Panc1 (cell line): ENCODE results near the gene MYO1B. TPM values are rescaled to one million over a fixed set of nuclear protein-coding genes. Genes with fewer than 3 reads are reported as not detected.

Source experiments
- ATAC-seq: fragments of 200-7000 bp; cut with Tn5 transposase; 2 replicates; pipeline ENCODE4 v1.9.1; 2020; ENCODE audit warnings: mild to moderate bottlenecking, moderate library complexity
- BruUV-seq: library from RNA; stranded (reverse); fragments of 400-500 nt; replicated peaks from 2 replicates; lab custom pipeline; 2021; lab: Mats Ljungman, UMichigan
- CTCF ChIA-PET: fragments of 300-600 bp; sonication (Branson Sonifier 250); formaldehyde crosslinking; loops from one replicate; lab custom pipeline; 2022; ENCODE audit warnings: antibody characterized with exemption; lab: Charles Lee
- POLR2A ChIA-PET: fragments of 300-600 bp; sonication (Branson Sonifier 250); formaldehyde crosslinking; loops from one replicate; lab custom pipeline; 2022; ENCODE audit warnings: antibody characterized with exemption; lab: Charles Lee
- DNase-seq: peaks from one replicate; pipeline ENCODE4 v3.0.0-alpha.2; 2010; ENCODE audit warnings: low read depth, low spot score
- H3K27ac ChIP-seq: 2 replicates; pipeline ENCODE4 v1.5.1; 2011; ENCODE audit warnings: mild to moderate bottlenecking, low read length, inconsistent platforms
- H3K27me3 ChIP-seq: fragments of 200-500 bp; sonication (Bioruptor generic); 2 replicates; pipeline ENCODE4 v1.6.0; 2014; ENCODE audit warnings: low read length, inconsistent platforms; ENCODE audit not compliant: control insufficient read depth, insufficient read depth
- H3K36me3 ChIP-seq: fragments of 200-500 bp; sonication (Bioruptor generic); 2 replicates; pipeline ENCODE4 v1.5.1; 2014; ENCODE audit warnings: inconsistent platforms, mild to moderate bottlenecking, low read length, moderate library complexity; ENCODE audit not compliant: control insufficient read depth, insufficient read depth
- H3K4me1 ChIP-seq: 2 replicates; pipeline ENCODE4 v1.5.1; 2011; ENCODE audit warnings: inconsistent platforms, mild to moderate bottlenecking, low read length, moderate library complexity; ENCODE audit not compliant: control insufficient read depth, insufficient read depth
- H3K4me3 ChIP-seq, 2 experiments: 2 replicates each; pipeline ENCODE4 v1.5.1; 2011 to 2012; ENCODE audit warnings: low read depth in 2 of 2, low read length in 2 of 2, mild to moderate bottlenecking in 2 of 2, inconsistent platforms in 1 of 2, moderate library complexity in 1 of 2
- H3K9me3 ChIP-seq: fragments of 200-500 bp; sonication (Bioruptor generic); 2 replicates; pipeline ENCODE4 v1.5.1; 2014; ENCODE audit warnings: low read depth, mild to moderate bottlenecking, inconsistent platforms, low read length, moderate library complexity; ENCODE audit not compliant: control insufficient read depth, insufficient read depth
- POLR2AphosphoS5 ChIP-seq: IDR thresholded peaks from 2 replicates; pipeline ENCODE4 v1.6.1; 2012; ENCODE audit warnings: mild to moderate bottlenecking, low read depth, low read length, moderate library complexity
- SIN3A ChIP-seq: IDR thresholded peaks from 2 replicates; pipeline ENCODE4 v1.6.1; 2012; ENCODE audit warnings: low read depth, mild to moderate bottlenecking, low read length, moderate library complexity, borderline replicate concordance; ENCODE audit not compliant: insufficient read depth
- TCF7L2 ChIP-seq: IDR thresholded peaks from 2 replicates; pipeline ENCODE4 v1.6.1; 2011; ENCODE audit warnings: mild to moderate bottlenecking, low read depth, low read length, inconsistent platforms
- in situ Hi-C: cut with HindIII; loops from 2 replicates; pipeline ENCODE4 v1.10.0; 2016; ENCODE audit warnings: low sequenced_read_pairs, low pct_unique_long_range_greater_than_20kb
- intact Hi-C: fragments of 100-400 bp; cut with micrococcal nuclease; formaldehyde crosslinking; loops from one replicate; pipeline ENCODE4 v1.10.0; 2022; ENCODE audit not compliant: unreplicated experiment
- total RNA-seq: library from RNA; stranded (reverse); gene quantifications from one replicate; pipeline ENCODE4 v1.2.1, GENCODE V29; 2021; ENCODE audit not compliant: unreplicated experiment
- TF ChIP-seq, protein P1 (sequence below), 2 experiments: IDR thresholded peaks; 2 replicates each; pipeline ENCODE4 v1.6.1; 2011 to 2012; ENCODE audit warnings: low read depth in 2 of 2, control low read depth in 1 of 2, low read length in 1 of 2, mild to moderate bottlenecking in 1 of 2, moderate library complexity in 1 of 2; ENCODE audit not compliant: insufficient read depth in 1 of 2
- TF ChIP-seq, protein P2 (sequence below): fragments of 450-650 bp; IDR thresholded peaks from 2 replicates; pipeline ENCODE4 v1.5.1; 2017; ENCODE audit warnings: mild to moderate bottlenecking

MYO1B gene
- total RNA-seq, 1 experiment from 2014 or later: 51.5 TPM

DNA sequence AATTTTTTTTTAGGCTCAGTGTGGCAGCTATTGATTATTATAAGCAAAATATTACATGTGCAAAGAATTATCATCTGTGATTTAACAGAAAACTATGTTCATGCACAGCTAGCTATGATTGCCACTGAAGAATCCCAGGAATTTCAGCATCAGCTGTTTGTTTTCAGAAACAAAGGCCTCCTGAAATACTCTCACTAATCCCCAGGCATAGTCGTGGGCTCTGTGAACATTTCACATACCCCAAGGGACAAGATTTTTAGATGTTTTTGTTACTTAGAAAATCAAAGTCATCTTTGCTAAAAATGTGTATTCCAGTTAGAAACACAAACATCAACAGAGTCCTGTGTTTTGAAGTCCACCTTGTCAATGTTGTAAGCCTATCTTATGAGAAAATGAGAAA lies 156.1 kb downstream of the MYO1B start:
- no peaks in the 10 kb centered on the region; the same call in 1 of the 2 replicates for H3K36me3 ChIP-seq
- intact Hi-C loops: no loop called here
- in situ Hi-C loops: no loop called here
- ChIA-PET CTCF (no interaction called here), POLR2A (no interaction called here)
- TF ChIP-seq, protein P1, sequence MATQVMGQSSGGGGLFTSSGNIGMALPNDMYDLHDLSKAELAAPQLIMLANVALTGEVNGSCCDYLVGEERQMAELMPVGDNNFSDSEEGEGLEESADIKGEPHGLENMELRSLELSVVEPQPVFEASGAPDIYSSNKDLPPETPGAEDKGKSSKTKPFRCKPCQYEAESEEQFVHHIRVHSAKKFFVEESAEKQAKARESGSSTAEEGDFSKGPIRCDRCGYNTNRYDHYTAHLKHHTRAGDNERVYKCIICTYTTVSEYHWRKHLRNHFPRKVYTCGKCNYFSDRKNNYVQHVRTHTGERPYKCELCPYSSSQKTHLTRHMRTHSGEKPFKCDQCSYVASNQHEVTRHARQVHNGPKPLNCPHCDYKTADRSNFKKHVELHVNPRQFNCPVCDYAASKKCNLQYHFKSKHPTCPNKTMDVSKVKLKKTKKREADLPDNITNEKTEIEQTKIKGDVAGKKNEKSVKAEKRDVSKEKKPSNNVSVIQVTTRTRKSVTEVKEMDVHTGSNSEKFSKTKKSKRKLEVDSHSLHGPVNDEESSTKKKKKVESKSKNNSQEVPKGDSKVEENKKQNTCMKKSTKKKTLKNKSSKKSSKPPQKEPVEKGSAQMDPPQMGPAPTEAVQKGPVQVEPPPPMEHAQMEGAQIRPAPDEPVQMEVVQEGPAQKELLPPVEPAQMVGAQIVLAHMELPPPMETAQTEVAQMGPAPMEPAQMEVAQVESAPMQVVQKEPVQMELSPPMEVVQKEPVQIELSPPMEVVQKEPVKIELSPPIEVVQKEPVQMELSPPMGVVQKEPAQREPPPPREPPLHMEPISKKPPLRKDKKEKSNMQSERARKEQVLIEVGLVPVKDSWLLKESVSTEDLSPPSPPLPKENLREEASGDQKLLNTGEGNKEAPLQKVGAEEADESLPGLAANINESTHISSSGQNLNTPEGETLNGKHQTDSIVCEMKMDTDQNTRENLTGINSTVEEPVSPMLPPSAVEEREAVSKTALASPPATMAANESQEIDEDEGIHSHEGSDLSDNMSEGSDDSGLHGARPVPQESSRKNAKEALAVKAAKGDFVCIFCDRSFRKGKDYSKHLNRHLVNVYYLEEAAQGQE (IDR thresholded peaks at IDR 0.05; ENCODE audit: insufficient read depth in 1 of 2, low read depth in 2 of 2, low read length in 1 of 2): no peak
- TF ChIP-seq POLR2AphosphoS5 (no peak), SIN3A (no peak), TCF7L2 (no peak)
- TF ChIP-seq, protein P2, sequence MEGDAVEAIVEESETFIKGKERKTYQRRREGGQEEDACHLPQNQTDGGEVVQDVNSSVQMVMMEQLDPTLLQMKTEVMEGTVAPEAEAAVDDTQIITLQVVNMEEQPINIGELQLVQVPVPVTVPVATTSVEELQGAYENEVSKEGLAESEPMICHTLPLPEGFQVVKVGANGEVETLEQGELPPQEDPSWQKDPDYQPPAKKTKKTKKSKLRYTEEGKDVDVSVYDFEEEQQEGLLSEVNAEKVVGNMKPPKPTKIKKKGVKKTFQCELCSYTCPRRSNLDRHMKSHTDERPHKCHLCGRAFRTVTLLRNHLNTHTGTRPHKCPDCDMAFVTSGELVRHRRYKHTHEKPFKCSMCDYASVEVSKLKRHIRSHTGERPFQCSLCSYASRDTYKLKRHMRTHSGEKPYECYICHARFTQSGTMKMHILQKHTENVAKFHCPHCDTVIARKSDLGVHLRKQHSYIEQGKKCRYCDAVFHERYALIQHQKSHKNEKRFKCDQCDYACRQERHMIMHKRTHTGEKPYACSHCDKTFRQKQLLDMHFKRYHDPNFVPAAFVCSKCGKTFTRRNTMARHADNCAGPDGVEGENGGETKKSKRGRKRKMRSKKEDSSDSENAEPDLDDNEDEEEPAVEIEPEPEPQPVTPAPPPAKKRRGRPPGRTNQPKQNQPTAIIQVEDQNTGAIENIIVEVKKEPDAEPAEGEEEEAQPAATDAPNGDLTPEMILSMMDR: no peak
- H3K4me3 ChIP-seq: no peak overlapping the region
- H3K27me3 ChIP-seq: no peaks in the 10 kb centered on the region
- no peak for DNase-seq
- no peak overlapping the region for H3K27ac ChIP-seq
- H3K4me1 ChIP-seq: no peaks in the 10 kb centered on the region
- ATAC-seq: no peak
- no peaks in the 10 kb centered on the region for H3K9me3 ChIP-seq
- no TSS peak for BruUV-seq

DNA sequence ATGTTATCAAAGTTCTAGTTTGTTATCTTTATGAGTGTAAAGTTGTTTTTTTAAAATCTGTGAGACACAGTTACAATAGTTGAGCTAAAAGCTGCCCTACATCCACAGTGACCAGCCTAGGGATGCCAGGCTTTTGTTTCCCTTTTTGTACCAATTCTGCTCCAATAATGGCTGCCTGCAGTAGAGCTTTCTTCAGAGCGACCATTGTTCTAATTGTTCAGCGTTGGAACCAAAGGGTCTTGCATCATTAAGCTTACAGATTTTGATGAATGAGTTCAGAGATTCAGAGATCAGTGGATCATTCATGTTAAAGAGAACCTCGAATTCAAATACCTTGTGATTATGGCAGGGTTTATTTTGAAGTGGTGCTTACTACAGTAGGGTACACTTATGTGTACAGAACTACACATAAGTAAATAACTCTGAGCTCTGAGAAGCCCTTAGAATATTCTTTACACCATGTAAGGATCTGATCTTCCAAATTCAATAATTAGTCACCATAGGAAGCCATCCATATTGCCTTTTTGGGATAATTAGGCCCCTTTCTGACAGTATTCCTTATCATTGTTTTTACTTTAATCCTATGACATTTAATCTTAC lies 157.9 kb downstream of the MYO1B start:
- in situ Hi-C loops (no loop called here), intact Hi-C loops (no loop called here)
- Histone ChIP-seq H3K4me1 (no peaks in the 10 kb centered on the region), H3K4me3 (no peak overlapping the region), H3K27me3 (no peaks in the 10 kb centered on the region), H3K36me3 (no peaks in the 10 kb centered on the region; the same call in 1 of the 2 replicates), H3K9me3 (no peaks in the 10 kb centered on the region), H3K27ac (no peak overlapping the region)
- TF ChIP-seq, protein P1 (IDR thresholded peaks at IDR 0.05; ENCODE audit: insufficient read depth in 1 of 2, low read depth in 2 of 2, low read length in 1 of 2): no peak
- TF ChIP-seq SIN3A (no peak), TCF7L2 (no peak), POLR2AphosphoS5 (no peak)
- TF ChIP-seq, protein P2: no peak
- DNase-seq: no peak
- ChIA-PET CTCF (no interaction called here), POLR2A (no interaction called here)
- ATAC-seq: no peak
- no TSS peak for BruUV-seq
